IMR-90 (cell line): ENCODE results near the gene DOCK9. TPM values are rescaled to one million over a fixed set of nuclear protein-coding genes. Genes with fewer than 3 reads are reported as not detected.

ENCODE experiments used
- ATAC-seq: fragments of 200-7000 bp; cut with Tn5 transposase; 2 replicates; pipeline ENCODE4 v1.9.1; 2020; ENCODE audit warnings: low read depth, mild to moderate bottlenecking, moderate library complexity
- BruUV-seq: library from RNA; stranded (reverse); fragments of 400-500 nt; replicated peaks from 2 replicates; lab custom pipeline; 2021; lab: Mats Ljungman, UMichigan
- CTCF ChIA-PET: fragments of 300-600 bp; formaldehyde crosslinking; extraction: SDS; loops from one replicate; lab custom pipeline; 2021; ENCODE audit warnings: antibody characterized with exemption; lab: Yijun Ruan, JAX
- POLR2A ChIA-PET: fragments of 300-600 bp; sonication (Branson Sonifier 250); formaldehyde crosslinking; loops from one replicate; lab custom pipeline; 2022; ENCODE audit warnings: antibody characterized with exemption; ENCODE audit not compliant: unreplicated experiment; lab: Charles Lee
- DNase-seq: peaks from one replicate; pipeline ENCODE4 v3.0.0; 2013
- H2AFZ ChIP-seq: replicated peaks from 2 replicates; pipeline ENCODE3; 2013; ENCODE audit warnings: low read length, mild to moderate bottlenecking; ENCODE audit not compliant: poor library complexity
- H2AK5ac ChIP-seq: 2 replicates; pipeline ENCODE4 v1.6.1; 2013; ENCODE audit warnings: low read depth, low read length, inconsistent platforms
- H2AK9ac ChIP-seq: replicated peaks from 2 replicates; pipeline ENCODE3; 2013; ENCODE audit warnings: mild to moderate bottlenecking, low read depth, low read length, moderate library complexity; ENCODE audit not compliant: poor library complexity
- H2BK120ac ChIP-seq: 2 replicates; pipeline ENCODE4 v1.6.1; 2013; ENCODE audit warnings: low read depth, low read length, inconsistent platforms
- H2BK15ac ChIP-seq: 3 replicates; pipeline ENCODE4 v1.6.1; 2013; ENCODE audit warnings: low read depth, low read length, inconsistent platforms
- H2BK20ac ChIP-seq: 2 replicates; pipeline ENCODE4 v1.6.1; 2013; ENCODE audit warnings: low read depth, mild to moderate bottlenecking, inconsistent platforms, low read length, moderate library complexity
- H2BK5ac ChIP-seq: 2 replicates; pipeline ENCODE4 v1.6.1; 2013; ENCODE audit warnings: mild to moderate bottlenecking, low read depth, low read length, inconsistent platforms; ENCODE audit not compliant: poor library complexity, severe bottlenecking
- H3K14ac ChIP-seq: replicated peaks from 2 replicates; pipeline ENCODE4 v1.6.1; 2013; ENCODE audit warnings: low read depth, low read length, inconsistent platforms
- H3K18ac ChIP-seq: 2 replicates; pipeline ENCODE4 v1.6.1; 2013; ENCODE audit warnings: low read depth, low read length, control low read depth
- H3K23ac ChIP-seq: 2 replicates; pipeline ENCODE4 v1.6.1; 2013; ENCODE audit warnings: low read depth, low read length, inconsistent platforms
- H3K27ac ChIP-seq: 2 replicates; pipeline ENCODE4 v1.5.1; 2013; ENCODE audit warnings: mild to moderate bottlenecking, control low read depth, low read length; ENCODE audit not compliant: insufficient read depth
- H3K27me3 ChIP-seq: 2 replicates; pipeline ENCODE4 v1.6.1; 2013; ENCODE audit warnings: low read length; ENCODE audit not compliant: control insufficient read depth, insufficient read depth
- H3K36me3 ChIP-seq: 2 replicates; pipeline ENCODE4 v1.6.1; 2013; ENCODE audit warnings: low read length, mixed read lengths; ENCODE audit not compliant: control insufficient read depth, insufficient read depth
- H3K4ac ChIP-seq: 2 replicates; pipeline ENCODE4 v1.6.1; 2013; ENCODE audit warnings: low read depth, low read length, inconsistent platforms
- H3K4me1 ChIP-seq: 2 replicates; pipeline ENCODE4 v1.6.1; 2013; ENCODE audit warnings: low read length, mixed read lengths; ENCODE audit not compliant: control insufficient read depth, insufficient read depth
- H3K4me2 ChIP-seq: 2 replicates; pipeline ENCODE4 v1.6.1; 2013; ENCODE audit warnings: low read depth, mild to moderate bottlenecking, control low read depth, low read length, moderate library complexity
- H3K4me3 ChIP-seq: 2 replicates; pipeline ENCODE4 v1.5.1; 2013; ENCODE audit warnings: low read depth, mild to moderate bottlenecking, control low read depth, low read length, moderate library complexity; ENCODE audit not compliant: insufficient read depth
- H3K56ac ChIP-seq: 2 replicates; pipeline ENCODE4 v1.6.1; 2013; ENCODE audit warnings: low read length, inconsistent platforms; ENCODE audit not compliant: insufficient read depth; ENCODE audit errors: extremely low read depth
- H3K79me1 ChIP-seq, 2 experiments: 2 replicates each; pipeline ENCODE4 v1.6.1; 2013; ENCODE audit warnings: low read length in 2 of 2, inconsistent platforms in 1 of 2, low read depth in 1 of 2
- H3K9ac ChIP-seq: 2 replicates; pipeline ENCODE4 v1.6.1; 2013; ENCODE audit warnings: low read depth, low read length, control low read depth
- H3K9me1 ChIP-seq: 2 replicates; pipeline ENCODE4 v1.6.1; 2013; ENCODE audit warnings: low read length, inconsistent platforms; ENCODE audit not compliant: insufficient read depth
- H3K9me3 ChIP-seq: 2 replicates; pipeline ENCODE4 v1.6.1; 2013; ENCODE audit warnings: low read length; ENCODE audit not compliant: control insufficient read depth, insufficient read depth
- H4K20me1 ChIP-seq: 2 replicates; pipeline ENCODE4 v1.6.1; 2013; ENCODE audit warnings: low read length, inconsistent platforms; ENCODE audit not compliant: insufficient read depth
- H4K5ac ChIP-seq: 2 replicates; pipeline ENCODE4 v1.6.1; 2013; ENCODE audit warnings: mild to moderate bottlenecking, low read depth, low read length, control low read depth
- H4K8ac ChIP-seq, 2 experiments: 2 replicates each; pipeline ENCODE4 v1.6.1; 2013; ENCODE audit warnings: low read depth in 2 of 2, low read length in 2 of 2, control low read depth in 1 of 2, inconsistent platforms in 1 of 2
- H4K91ac ChIP-seq: 2 replicates; pipeline ENCODE4 v1.6.1; 2013; ENCODE audit warnings: low read depth, low read length, inconsistent platforms; ENCODE audit not compliant: insufficient read depth
- BHLHE40 ChIP-seq: fragments of 150-350 bp; IDR thresholded peaks from 2 replicates; pipeline ENCODE4 v1.6.1; 2016; ENCODE audit warnings: mild to moderate bottlenecking, low read depth, low read length
- CHD1 ChIP-seq: IDR thresholded peaks from 2 replicates; pipeline ENCODE4 v1.6.1; 2012; ENCODE audit warnings: low read depth, low read length, improper control_type of control experiment
- MAFK ChIP-seq: IDR thresholded peaks from 2 replicates; pipeline ENCODE4 v1.6.1; 2012; ENCODE audit warnings: low read depth, low read length, improper control_type of control experiment
- MAZ ChIP-seq: IDR thresholded peaks from 2 replicates; pipeline ENCODE4 v1.6.1; 2012; ENCODE audit warnings: low read depth, mild to moderate bottlenecking, low read length, improper control_type of control experiment, moderate library complexity, borderline replicate concordance
- MXI1 ChIP-seq: IDR thresholded peaks from 2 replicates; pipeline ENCODE4 v1.6.1; 2012; ENCODE audit warnings: low read depth, mild to moderate bottlenecking, low read length, moderate library complexity, borderline replicate concordance
- RAD21 ChIP-seq: IDR thresholded peaks from 2 replicates; pipeline ENCODE4 v1.6.1; 2012; ENCODE audit warnings: low read length, improper control_type of control experiment
- SMC3 ChIP-seq: fragments of 150-350 bp; IDR thresholded peaks from 2 replicates; pipeline ENCODE4 v1.6.1; 2016; ENCODE audit warnings: low read depth, mild to moderate bottlenecking, antibody characterized with exemption, low read length, moderate library complexity
- USF2 ChIP-seq: fragments of 150-350 bp; IDR thresholded peaks from 2 replicates; pipeline ENCODE4 v1.6.1; 2017; ENCODE audit warnings: mild to moderate bottlenecking, antibody characterized with exemption, low read length, low read depth
- WGBS, 2 experiments: methylation state at CpG; one replicate each; pipeline versions ENCODE4 v1.1.5 to v1.1.7; 2013; ENCODE audit warnings: missing lambda C conversion rate in 2 of 2; ENCODE audit not compliant: insufficient read length in 1 of 2; ENCODE audit errors: extremely low coverage in 2 of 2; 5-methylcytosine and 5-hydroxymethylcytosine counted together
- dilution Hi-C: fragments of 300-500 bp; cut with HindIII; formaldehyde crosslinking; loops from one replicate; pipeline ENCODE4 v1.14.3; 2018; ENCODE audit warnings: low sequenced_read_pairs; ENCODE audit not compliant: unreplicated experiment
- in situ Hi-C: fragments of 300-500 bp; cut with MboI; formaldehyde crosslinking; loops from 3 replicates; pipeline ENCODE4 v1.14.3; 2019; ENCODE audit warnings: low sequenced_read_pairs, inconsistent platforms, mixed read lengths
- intact Hi-C: fragments of 100-400 bp; cut with micrococcal nuclease; formaldehyde crosslinking; loops from 2 replicates; pipeline ENCODE4 v1.10.0; 2022
- polyA plus RNA-seq, 3 experiments: library from polyadenylated mRNA; depleted of rRNA; stranded (reverse); fragments of >200 nt; gene quantifications; 2 replicates each; pipeline ENCODE4 v1.2.3, GENCODE V29; 2012; ENCODE audit warnings: low replicate concordance in 1 of 3
- total RNA-seq: library from RNA; depleted of rRNA; stranded (reverse); fragments of >200 nt; gene quantifications from 2 replicates; pipeline ENCODE4 v1.2.3, GENCODE V29; 2012
- TF ChIP-seq, protein P1 (sequence below): conservative IDR thresholded peaks from 2 replicates; pipeline ENCODE4 v1.5.1; 2012; ENCODE audit warnings: mild to moderate bottlenecking, low read depth, low read length, improper control_type of control experiment

DOCK9 gene
- total and polyA plus RNA-seq, 2 of the 4 experiments (the other 2 are of a cell fraction) = 4.8 to 7.2 TPM

DNA sequence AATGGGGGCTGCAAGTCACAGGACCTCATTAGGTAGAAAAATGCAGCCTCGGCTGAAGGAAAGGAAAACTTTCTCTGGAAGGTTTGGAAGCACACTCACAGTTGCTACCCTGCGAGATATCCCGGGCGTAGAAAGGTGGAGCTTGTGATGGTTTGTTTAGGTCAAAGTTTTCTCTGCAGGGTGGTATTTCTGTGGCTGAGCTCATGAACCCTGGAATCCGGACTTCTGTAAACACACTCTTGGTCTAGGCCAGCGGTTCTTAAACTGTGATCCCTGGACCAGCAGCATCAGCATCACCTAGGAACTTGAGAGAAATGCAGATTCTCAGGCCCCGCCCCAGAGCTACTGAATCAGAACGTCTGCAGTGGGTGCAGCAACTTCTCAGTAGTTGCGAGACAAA is 222.1 kb downstream of the DOCK9 start:
- Histone ChIP-seq H3K18ac (no peak overlapping the region), H4K8ac (no peak overlapping the region), H3K9ac (no peak overlapping the region), H3K14ac (no peak overlapping the region), H2BK20ac (no peak overlapping the region), H3K23ac (no peak overlapping the region), H2BK120ac (no peak overlapping the region), H3K27me3 (peaks cover 33% of the 10 kb centered on the region), H3K9me1 (no peaks in the 10 kb centered on the region), H3K9me3 (peaks cover 9% of the 10 kb centered on the region), H4K5ac (no peak overlapping the region), H3K79me1 (no peaks in the 10 kb centered on the region), H3K4me1 (no peaks in the 10 kb centered on the region; the same call in 1 of the 2 replicates), H4K20me1 (no peaks in the 10 kb centered on the region), H4K91ac (no peak overlapping the region), H3K36me3 (no peaks in the 10 kb centered on the region; the same call in 1 of the 2 replicates), H2AFZ (no peak overlapping the region), H2AK5ac (no peak overlapping the region), H3K56ac (no peak overlapping the region), H2BK5ac (no peak overlapping the region), H2AK9ac (no peak overlapping the region), H2BK15ac (no peak overlapping the region), H3K4ac (no peak overlapping the region), H3K4me3 (no peak overlapping the region), H3K27ac (no peak overlapping the region), H3K4me2 (no peak overlapping the region)
- dilution Hi-C loops (no loop called here), intact Hi-C loops (no loop called here), in situ Hi-C loops (no loop called here)
- POLR2A ChIA-PET = no interaction called here
- BruUV-seq = no TSS peak
- CTCF ChIA-PET = no interaction called here
- ATAC-seq (no peak), DNase-seq (no peak)
- WGBS, 2 experiments = 94% methylated on average over 3 of the region's 9 CpGs; no CpG with 5 or more reads in 1 of the 2 experiments
- no peak for TF ChIP-seq SMC3
- TF ChIP-seq MXI1 = no peak
- TF ChIP-seq, protein P1, sequence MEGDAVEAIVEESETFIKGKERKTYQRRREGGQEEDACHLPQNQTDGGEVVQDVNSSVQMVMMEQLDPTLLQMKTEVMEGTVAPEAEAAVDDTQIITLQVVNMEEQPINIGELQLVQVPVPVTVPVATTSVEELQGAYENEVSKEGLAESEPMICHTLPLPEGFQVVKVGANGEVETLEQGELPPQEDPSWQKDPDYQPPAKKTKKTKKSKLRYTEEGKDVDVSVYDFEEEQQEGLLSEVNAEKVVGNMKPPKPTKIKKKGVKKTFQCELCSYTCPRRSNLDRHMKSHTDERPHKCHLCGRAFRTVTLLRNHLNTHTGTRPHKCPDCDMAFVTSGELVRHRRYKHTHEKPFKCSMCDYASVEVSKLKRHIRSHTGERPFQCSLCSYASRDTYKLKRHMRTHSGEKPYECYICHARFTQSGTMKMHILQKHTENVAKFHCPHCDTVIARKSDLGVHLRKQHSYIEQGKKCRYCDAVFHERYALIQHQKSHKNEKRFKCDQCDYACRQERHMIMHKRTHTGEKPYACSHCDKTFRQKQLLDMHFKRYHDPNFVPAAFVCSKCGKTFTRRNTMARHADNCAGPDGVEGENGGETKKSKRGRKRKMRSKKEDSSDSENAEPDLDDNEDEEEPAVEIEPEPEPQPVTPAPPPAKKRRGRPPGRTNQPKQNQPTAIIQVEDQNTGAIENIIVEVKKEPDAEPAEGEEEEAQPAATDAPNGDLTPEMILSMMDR = no peak
- no peak for TF ChIP-seq BHLHE40
- no peak for TF ChIP-seq MAFK
- TF ChIP-seq RAD21 = no peak
- TF ChIP-seq CHD1 = no peak
- TF ChIP-seq USF2 = no peak
- TF ChIP-seq MAZ = no peak
